Fibroblast of lung (primary cell): Measurements from ENCODE around the gene TXNDC5. TPM values are rescaled to one million over a fixed set of nuclear protein-coding genes. Genes with fewer than 3 reads are reported as not detected.
A peak's percentile ranks its signal among the peaks of the same experiment; 100 is the strongest.

Experiments
- DNase-seq, 2 donors: peaks; one replicate each; pipeline versions ENCODE4 v3.0.0 to v3.0.0-alpha.2; 2010; ENCODE audit warnings: low read depth in 2 of 2
- H2AFZ ChIP-seq: 2 replicates; pipeline ENCODE4 v1.5.1; 2012; ENCODE audit warnings: low read length, control low read depth, inconsistent platforms
- H3K27ac ChIP-seq: 2 replicates; pipeline ENCODE4 v1.5.1; 2011; ENCODE audit warnings: low read length, control low read depth; ENCODE audit not compliant: insufficient read depth
- H3K27me3 ChIP-seq: 2 replicates; pipeline ENCODE4 v1.5.1; 2011; ENCODE audit warnings: mild to moderate bottlenecking, low read length; ENCODE audit not compliant: control insufficient read depth, insufficient read depth
- H3K36me3 ChIP-seq: 2 replicates; pipeline ENCODE4 v1.5.1; 2011; ENCODE audit warnings: low read length; ENCODE audit not compliant: control insufficient read depth, insufficient read depth
- H3K4me1 ChIP-seq: 2 replicates; pipeline ENCODE4 v1.5.1; 2011; ENCODE audit warnings: low read length; ENCODE audit not compliant: control insufficient read depth, insufficient read depth; ENCODE audit errors: extremely low read depth
- H3K4me2 ChIP-seq: 2 replicates; pipeline ENCODE4 v1.5.1; 2011; ENCODE audit warnings: low read length, control low read depth; ENCODE audit not compliant: insufficient read depth; ENCODE audit errors: extremely low read depth
- H3K4me3 ChIP-seq, 4 experiments: fragments of 200-600 bp in 1 of 4; sonication (generic) in 1 of 4; replicated peaks in 1 of 4; 2 replicates each; pipeline ENCODE4 v1.5.1; 2011 to 2016; ENCODE audit warnings: low read length in 4 of 4, low read depth in 3 of 4, mild to moderate bottlenecking in 3 of 4, control low read depth in 2 of 4, inconsistent platforms in 1 of 4, mixed read lengths in 1 of 4; ENCODE audit not compliant: insufficient read depth in 1 of 4; ENCODE audit errors: control extremely low read depth in 1 of 4
- H3K79me2 ChIP-seq: 2 replicates; pipeline ENCODE4 v1.5.1; 2012; ENCODE audit warnings: mild to moderate bottlenecking, low read length, inconsistent platforms; ENCODE audit not compliant: control insufficient read depth, insufficient read depth
- H3K9ac ChIP-seq: 2 replicates; pipeline ENCODE4 v1.5.1; 2011; ENCODE audit warnings: mild to moderate bottlenecking, low read length, control low read depth; ENCODE audit not compliant: insufficient read depth
- H3K9me3 ChIP-seq: 2 replicates; pipeline ENCODE4 v1.5.1; 2012; ENCODE audit warnings: low read depth, low read length; ENCODE audit not compliant: control insufficient read depth, insufficient read depth
- H4K20me1 ChIP-seq: 2 replicates; pipeline ENCODE4 v1.5.1; 2011; ENCODE audit warnings: low read length; ENCODE audit not compliant: control insufficient read depth, insufficient read depth; ENCODE audit errors: extremely low read depth
- CTCF ChIP-seq, 2 donors: IDR thresholded peaks in 1 of 2; conservative IDR thresholded peaks in 1 of 2; 1 replicate in 1 of 2; 2 replicates in 1 of 2; pipeline ENCODE4 v1.5.1; 2011 to 2012; ENCODE audit warnings: low read length in 2 of 2, control low read depth in 1 of 2, inconsistent platforms in 1 of 2, low read depth in 1 of 2, mild to moderate bottlenecking in 1 of 2
- EZH2 ChIP-seq: IDR thresholded peaks from 2 replicates; pipeline ENCODE4 v1.5.1; 2012; ENCODE audit warnings: low read length, control low read depth, mild to moderate bottlenecking; ENCODE audit errors: missing control alignments
- polyA plus RNA-seq, 2 donors: library from polyadenylated mRNA; depleted of rRNA in 1 of 2; stranded (reverse) in 1 of 2; unstranded in 1 of 2; fragments of >200 nt; gene quantifications; 2 replicates each; pipeline ENCODE4 v1.2.1, GENCODE V29; 2011 to 2012; ENCODE audit warnings: missing spikeins in 1 of 2
- total RNA-seq: library from RNA; depleted of rRNA; stranded (reverse); fragments of >200 nt; gene quantifications from 2 replicates; pipeline ENCODE4 v1.2.1, GENCODE V29; 2014

The TXNDC5 gene
- total and polyA plus RNA-seq, 2 donors (not counting 1 experiment from before 2014, with no cell fraction given): 349 to 354 TPM

- H3K79me2 ChIP-seq: no peaks in the 10 kb centered on the region
- no peaks in the 10 kb centered on the region for H3K9me3 ChIP-seq
- H2AFZ ChIP-seq: no peak overlapping the region
- H3K27me3 ChIP-seq: no peaks in the 10 kb centered on the region
- no peak overlapping the region for H3K4me3 ChIP-seq
- no peaks in the 10 kb centered on the region for H3K36me3 ChIP-seq
- TF ChIP-seq EZH2 (no peak), CTCF (conservative IDR thresholded peaks at IDR 0.05 in 1 of 2, IDR thresholded peaks at IDR 0.05 in 1 of 2; ENCODE audit: low read depth in 1 of 2, low read length in 2 of 2) (no peak)
- H4K20me1 ChIP-seq: no peaks in the 10 kb centered on the region
- no peak overlapping the region for H3K4me2 ChIP-seq
- H3K9ac ChIP-seq: no peak overlapping the region
- no peak for DNase-seq
- no peaks in the 10 kb centered on the region for H3K4me1 ChIP-seq
- H3K27ac ChIP-seq: no peak overlapping the region
These were observed 10.5 kb upstream of the TXNDC5 start for GRCh38 chr6:7921046-7921445.

GRCh38 chr6:7920425-7920824, 9.8 kb upstream of the TXNDC5 start:
- no peak overlapping the region for H3K9ac ChIP-seq
- no peak overlapping the region for H2AFZ ChIP-seq
- TF ChIP-seq CTCF (conservative IDR thresholded peaks at IDR 0.05 in 1 of 2, IDR thresholded peaks at IDR 0.05 in 1 of 2; ENCODE audit: low read depth in 1 of 2, low read length in 2 of 2): no peak
- TF ChIP-seq EZH2: no peak
- H3K79me2 ChIP-seq: no peaks in the 10 kb centered on the region
- no peaks in the 10 kb centered on the region for H4K20me1 ChIP-seq
- no peaks in the 10 kb centered on the region for H3K36me3 ChIP-seq
- no peaks in the 10 kb centered on the region for H3K27me3 ChIP-seq
- H3K4me2 ChIP-seq: no peak overlapping the region
- no peak overlapping the region for H3K27ac ChIP-seq
- no peak for DNase-seq
- H3K4me3 ChIP-seq: no peak overlapping the region
- no peaks in the 10 kb centered on the region for H3K4me1 ChIP-seq
- no peaks in the 10 kb centered on the region for H3K9me3 ChIP-seq

- H3K4me2 ChIP-seq: no peak overlapping the region
- H3K36me3 ChIP-seq: no peaks in the 10 kb centered on the region
- no peaks in the 10 kb centered on the region for H4K20me1 ChIP-seq
- no peak overlapping the region for H3K4me3 ChIP-seq
- H3K27ac ChIP-seq: no peak overlapping the region
- TF ChIP-seq EZH2 (no peak), CTCF (conservative IDR thresholded peaks at IDR 0.05 in 1 of 2, IDR thresholded peaks at IDR 0.05 in 1 of 2; ENCODE audit: low read depth in 1 of 2, low read length in 2 of 2) (no peak)
- DNase-seq: peak in 1 of 2 donors; percentile 50
- H3K27me3 ChIP-seq: no peaks in the 10 kb centered on the region
- no peak overlapping the region for H2AFZ ChIP-seq
- no peaks in the 10 kb centered on the region for H3K9me3 ChIP-seq
- no peaks in the 10 kb centered on the region for H3K79me2 ChIP-seq
- H3K4me1 ChIP-seq: no peaks in the 10 kb centered on the region
- H3K9ac ChIP-seq: no peak overlapping the region
These were observed 9.3 kb upstream of the TXNDC5 start for GRCh38 chr6:7919871-7920270.
